K562 (cell line): ENCODE data around the gene CEBPZ. TPM values are rescaled to one million over a fixed set of nuclear protein-coding genes. Genes with fewer than 3 reads are reported as not detected.
A peak's percentile ranks its signal among the peaks of the same experiment; 100 is the strongest.

ENCODE experiments used
- HOXB6 ChIP-seq: fragments of 250-450 bp; sonication (Bioruptor Pico); IDR thresholded peaks from 2 replicates; pipeline ENCODE4 v1.5.1; 2022; ENCODE audit warnings: mild to moderate bottlenecking, borderline replicate concordance
- KDM1A ChIP-seq, 2 experiments: fragments of 450-650 bp; IDR thresholded peaks; 2 replicates each; pipeline ENCODE4 v1.6.1; 2016; ENCODE audit warnings: mild to moderate bottlenecking in 2 of 2
- NFE2 ChIP-seq: IDR thresholded peaks from 2 replicates; pipeline ENCODE4 v1.6.1; 2014; ENCODE audit warnings: antibody characterized with exemption, low read depth
- PHB2 ChIP-seq: fragments of 450-650 bp; IDR thresholded peaks from 2 replicates; pipeline ENCODE4 v1.6.1; 2017; ENCODE audit warnings: low read depth
- POLR3A ChIP-seq: IDR thresholded peaks from 2 replicates; pipeline ENCODE4 v1.6.1; 2011; ENCODE audit warnings: borderline replicate concordance, mild to moderate bottlenecking, moderate library complexity; ENCODE audit not compliant: insufficient read length, insufficient read depth; ENCODE audit errors: extremely low read depth
- UBTF ChIP-seq, 2 experiments: IDR thresholded peaks; 2 replicates each; pipeline ENCODE4 v1.6.1; 2012; ENCODE audit warnings: improper control_type of control experiment in 2 of 2, low read depth in 2 of 2, low read length in 2 of 2, borderline replicate concordance in 1 of 2
- ZNF224 ChIP-seq: sonication (generic); formaldehyde crosslinking; IDR thresholded peaks from 2 replicates; pipeline ENCODE4 v1.8.0; 2022; ENCODE audit warnings: mild to moderate bottlenecking, missing genetic modification reagents
- ZNF263 ChIP-seq: sonication (generic); formaldehyde crosslinking; IDR thresholded peaks from 2 replicates; pipeline ENCODE4 v1.8.0; 2022; ENCODE audit warnings: mild to moderate bottlenecking, missing genetic modification reagents, borderline replicate concordance
- ZNF282 ChIP-seq: sonication (generic); formaldehyde crosslinking; IDR thresholded peaks from 2 replicates; pipeline ENCODE4 v1.8.1; 2023; ENCODE audit warnings: missing genetic modification reagents
- polyA plus RNA-seq, 8 experiments: library from polyadenylated mRNA; depleted of rRNA in 4 of 8; stranded (reverse) in 5 of 8; unstranded in 3 of 8; fragments of >200 nt; fragmentation: Nextera tagmentation in 2 of 8; fragmentation: Illumina TruSeq in 1 of 8; extraction: Ambion mirVana in 2 of 8; extraction: Trizol in 1 of 8; gene quantifications; 2 replicates each; pipeline versions ENCODE4 v1.2.1 to v1.2.3, GENCODE V29; 2011 to 2014; ENCODE audit warnings: inconsistent platforms in 1 of 8, missing spikeins in 1 of 8
- total RNA-seq, 7 experiments: library from RNA; depleted of rRNA in 6 of 7; stranded (reverse); fragments of >200 nt in 6 of 7; fragmentation: Illumina TruSeq in 2 of 7; extraction: Trizol in 2 of 7; gene quantifications; 2 replicates each; pipeline versions ENCODE4 v1.2.1 to v1.2.3, GENCODE V29; 2011 to 2021; ENCODE audit warnings: low replicate concordance in 1 of 7
- TF ChIP-seq, protein P1 (sequence below): sonication (generic); formaldehyde crosslinking; IDR thresholded peaks from 2 replicates; pipeline ENCODE4 v1.8.1; 2023; ENCODE audit warnings: mild to moderate bottlenecking, missing genetic modification reagents, moderate library complexity
- TF ChIP-seq, protein P2 (sequence below): sonication (generic); formaldehyde crosslinking; IDR thresholded peaks from 2 replicates; pipeline ENCODE4 v1.5.0; 2020; ENCODE audit warnings: missing genetic modification reagents
- TF ChIP-seq, protein P3 (sequence below), 2 experiments: fragments of 450-650 bp in 1 of 2; sonication (generic) in 1 of 2; formaldehyde crosslinking in 1 of 2; IDR thresholded peaks; 2 replicates each; pipeline versions ENCODE4 v1.7.1 to v1.9.0; 2016 to 2022; ENCODE audit warnings: inconsistent platforms in 1 of 2, mild to moderate bottlenecking in 1 of 2, missing genetic modification reagents in 1 of 2

CEBPZ gene
- total and polyA plus RNA-seq, 9 of the 15 experiments (the other 6 are each of a cell fraction or from before 2014, with no cell fraction given), result 49.7 to 160 (median 82.8) TPM

DNA sequence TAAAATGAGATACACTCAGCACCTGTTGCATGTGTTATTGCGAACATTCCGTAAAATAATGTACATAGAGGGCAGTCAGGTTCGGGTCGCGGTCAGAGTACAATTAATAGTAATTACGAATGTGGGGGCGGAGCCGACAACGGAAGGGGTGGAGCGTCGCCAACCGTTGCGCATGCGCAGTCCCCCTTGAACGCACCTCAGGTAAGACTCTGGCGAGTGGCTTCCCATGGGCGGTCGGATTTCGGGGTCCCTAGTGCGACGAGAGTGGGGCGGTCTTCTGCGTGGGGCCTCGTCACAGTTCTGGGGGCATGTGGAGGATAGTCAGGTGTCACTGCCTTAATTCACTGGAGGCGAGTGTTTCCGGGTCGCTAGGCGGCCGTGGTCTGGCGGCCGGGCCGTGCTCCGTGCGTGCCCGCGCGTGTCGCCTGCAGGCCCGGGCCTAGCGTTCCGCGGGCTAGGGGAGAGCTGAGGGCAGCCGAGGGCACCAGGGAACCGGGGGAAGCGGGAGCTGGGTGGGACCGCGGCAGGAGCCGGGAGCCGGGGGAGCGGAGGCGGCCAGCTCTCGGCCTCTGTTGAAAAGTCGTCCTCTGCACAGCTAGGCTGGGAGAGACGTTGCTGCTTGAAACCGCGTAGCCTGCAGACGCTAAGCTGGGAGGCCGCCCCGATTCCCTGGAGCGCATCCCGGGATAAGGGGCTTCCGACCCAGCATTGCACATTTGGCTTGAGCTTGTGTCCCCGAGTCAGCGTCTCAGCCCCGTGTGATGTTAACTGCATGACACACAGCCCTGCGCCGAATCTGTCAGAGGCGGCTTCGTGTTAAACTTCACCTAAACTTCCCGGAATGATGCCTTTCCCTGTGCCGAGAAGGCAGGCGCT lies 34.8 kb downstream of the CEBPZ start, which contains the start of gene CEBPZOS (continued):
- TF ChIP-seq ZNF224 (CRISPR knock-in tag), result 0 out of 2 replicates have a peak, but pooled peaks have one; percentile 54
- TF ChIP-seq HOXB6 (CRISPR knock-in tag), result no peak
- TF ChIP-seq, protein P1, sequence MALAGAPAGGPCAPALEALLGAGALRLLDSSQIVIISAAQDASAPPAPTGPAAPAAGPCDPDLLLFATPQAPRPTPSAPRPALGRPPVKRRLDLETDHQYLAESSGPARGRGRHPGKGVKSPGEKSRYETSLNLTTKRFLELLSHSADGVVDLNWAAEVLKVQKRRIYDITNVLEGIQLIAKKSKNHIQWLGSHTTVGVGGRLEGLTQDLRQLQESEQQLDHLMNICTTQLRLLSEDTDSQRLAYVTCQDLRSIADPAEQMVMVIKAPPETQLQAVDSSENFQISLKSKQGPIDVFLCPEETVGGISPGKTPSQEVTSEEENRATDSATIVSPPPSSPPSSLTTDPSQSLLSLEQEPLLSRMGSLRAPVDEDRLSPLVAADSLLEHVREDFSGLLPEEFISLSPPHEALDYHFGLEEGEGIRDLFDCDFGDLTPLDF, result peak; percentile 77
- TF ChIP-seq ZNF282 (CRISPR knock-in tag), result no peak
- TF ChIP-seq, protein P2, sequence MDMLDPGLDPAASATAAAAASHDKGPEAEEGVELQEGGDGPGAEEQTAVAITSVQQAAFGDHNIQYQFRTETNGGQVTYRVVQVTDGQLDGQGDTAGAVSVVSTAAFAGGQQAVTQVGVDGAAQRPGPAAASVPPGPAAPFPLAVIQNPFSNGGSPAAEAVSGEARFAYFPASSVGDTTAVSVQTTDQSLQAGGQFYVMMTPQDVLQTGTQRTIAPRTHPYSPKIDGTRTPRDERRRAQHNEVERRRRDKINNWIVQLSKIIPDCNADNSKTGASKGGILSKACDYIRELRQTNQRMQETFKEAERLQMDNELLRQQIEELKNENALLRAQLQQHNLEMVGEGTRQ (CRISPR knock-in tag), result peak; percentile 13; the same call in 1 of the 2 replicates
- TF ChIP-seq PHB2, result no peak
- TF ChIP-seq, protein P3, sequence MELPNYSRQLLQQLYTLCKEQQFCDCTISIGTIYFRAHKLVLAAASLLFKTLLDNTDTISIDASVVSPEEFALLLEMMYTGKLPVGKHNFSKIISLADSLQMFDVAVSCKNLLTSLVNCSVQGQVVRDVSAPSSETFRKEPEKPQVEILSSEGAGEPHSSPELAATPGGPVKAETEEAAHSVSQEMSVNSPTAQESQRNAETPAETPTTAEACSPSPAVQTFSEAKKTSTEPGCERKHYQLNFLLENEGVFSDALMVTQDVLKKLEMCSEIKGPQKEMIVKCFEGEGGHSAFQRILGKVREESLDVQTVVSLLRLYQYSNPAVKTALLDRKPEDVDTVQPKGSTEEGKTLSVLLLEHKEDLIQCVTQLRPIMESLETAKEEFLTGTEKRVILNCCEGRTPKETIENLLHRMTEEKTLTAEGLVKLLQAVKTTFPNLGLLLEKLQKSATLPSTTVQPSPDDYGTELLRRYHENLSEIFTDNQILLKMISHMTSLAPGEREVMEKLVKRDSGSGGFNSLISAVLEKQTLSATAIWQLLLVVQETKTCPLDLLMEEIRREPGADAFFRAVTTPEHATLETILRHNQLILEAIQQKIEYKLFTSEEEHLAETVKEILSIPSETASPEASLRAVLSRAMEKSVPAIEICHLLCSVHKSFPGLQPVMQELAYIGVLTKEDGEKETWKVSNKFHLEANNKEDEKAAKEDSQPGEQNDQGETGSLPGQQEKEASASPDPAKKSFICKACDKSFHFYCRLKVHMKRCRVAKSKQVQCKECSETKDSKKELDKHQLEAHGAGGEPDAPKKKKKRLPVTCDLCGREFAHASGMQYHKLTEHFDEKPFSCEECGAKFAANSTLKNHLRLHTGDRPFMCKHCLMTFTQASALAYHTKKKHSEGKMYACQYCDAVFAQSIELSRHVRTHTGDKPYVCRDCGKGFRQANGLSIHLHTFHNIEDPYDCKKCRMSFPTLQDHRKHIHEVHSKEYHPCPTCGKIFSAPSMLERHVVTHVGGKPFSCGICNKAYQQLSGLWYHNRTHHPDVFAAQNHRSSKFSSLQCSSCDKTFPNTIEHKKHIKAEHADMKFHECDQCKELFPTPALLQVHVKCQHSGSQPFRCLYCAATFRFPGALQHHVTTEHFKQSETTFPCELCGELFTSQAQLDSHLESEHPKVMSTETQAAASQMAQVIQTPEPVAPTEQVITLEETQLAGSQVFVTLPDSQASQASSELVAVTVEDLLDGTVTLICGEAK (IDR thresholded peaks at IDR 0.05), result peak; percentile 85
- TF ChIP-seq, protein P3 (CRISPR knock-in tag; IDR thresholded peaks at IDR 0.05), result no peak
- no peak; the same call in 1 of the 2 replicates for TF ChIP-seq NFE2
- no peak for TF ChIP-seq KDM1A (IDR thresholded peaks at IDR 0.05)
- no peak for TF ChIP-seq POLR3A
- TF ChIP-seq ZNF263 (CRISPR knock-in tag), result peak; percentile 29; the same call in 1 of the 2 replicates
- peak in 1 of 2 experiments; percentile 51; a peak in 1 of 4 replicates for TF ChIP-seq UBTF (IDR thresholded peaks at IDR 0.05; ENCODE audit: borderline replicate concordance in 1 of 2, low read depth in 2 of 2, low read length in 2 of 2)
